Tibial nerve (tissue), 4 donors: ENCODE results near the gene TPM3. TPM values are rescaled to one million over a fixed set of nuclear protein-coding genes. Genes with fewer than 3 reads are reported as not detected.

Experiments
- DNase-seq, 2 donors: peaks; one replicate each; pipeline ENCODE4 v3.0.0-alpha.2; 2019; ENCODE audit warnings: low spot score in 2 of 2
- H3K27ac ChIP-seq, 4 donors: fragments of 200-600 bp; sonication (generic) in 3 of 4; one replicate each; pipeline ENCODE4 v1.5.1; 2017 to 2019; ENCODE audit warnings: mild to moderate bottlenecking in 1 of 4
- H3K27me3 ChIP-seq, 2 donors: fragments of 200-600 bp; sonication (generic) in 1 of 2; one replicate each; pipeline versions ENCODE4 v1.5.1 to v1.6.0; 2017 to 2019
- H3K36me3 ChIP-seq, 3 donors: fragments of 200-600 bp; sonication (generic); one replicate each; pipeline ENCODE4 v1.5.1; 2018 to 2019
- H3K4me1 ChIP-seq, 4 donors: fragments of 200-600 bp; sonication (generic) in 3 of 4; one replicate each; pipeline ENCODE4 v1.5.1; 2017 to 2019
- H3K4me3 ChIP-seq, 4 donors: fragments of 200-600 bp; sonication (generic) in 3 of 4; one replicate each; pipeline ENCODE4 v1.5.1; 2017 to 2019; ENCODE audit warnings: mild to moderate bottlenecking in 1 of 4, moderate library complexity in 1 of 4
- H3K9me3 ChIP-seq, 4 donors: fragments of 200-600 bp; sonication (generic) in 3 of 4; one replicate each; pipeline ENCODE4 v1.5.1; 2017 to 2019
- CTCF ChIP-seq, 5 experiments: fragments of 200-600 bp in 3 of 5; fragments of 450-650 bp in 2 of 5; sonication (generic) in 3 of 5; IDR thresholded peaks; one replicate each; pipeline ENCODE4 v1.5.1; 2016 to 2019; ENCODE audit warnings: antibody characterized with exemption in 5 of 5, mild to moderate bottlenecking in 3 of 5, moderate library complexity in 2 of 5
- EP300 ChIP-seq, 2 donors: sonication (generic); formaldehyde crosslinking; IDR thresholded peaks; one replicate each; pipeline ENCODE4 v1.6.1; 2017; ENCODE audit warnings: antibody characterized with exemption in 2 of 2, mild to moderate bottlenecking in 1 of 2
- POLR2A ChIP-seq, 2 donors: fragments of 450-650 bp; IDR thresholded peaks; one replicate each; pipeline ENCODE4 v1.6.1; 2017; ENCODE audit warnings: antibody characterized with exemption in 2 of 2, mild to moderate bottlenecking in 2 of 2, moderate library complexity in 2 of 2
- WGBS, 2 donors: methylation state at CpG; one replicate each; pipeline ENCODE4 v1.1.5; 2018; 5-methylcytosine and 5-hydroxymethylcytosine counted together
- total RNA-seq, 4 donors: library from RNA; depleted of rRNA; stranded (reverse); fragments of >200 nt; gene quantifications; one replicate each; pipeline ENCODE4 v1.1.0, GENCODE V29; 2016

Gene TPM3
- total RNA-seq, 4 donors from 2014 or later, result 170 to 251 (median 222) TPM

GRCh38 chr1:154222518-154222917 is 30.6 kb upstream of the TPM3 start:
- Histone ChIP-seq H3K36me3 (peaks cover 0 to 32% (median 0%) of the 10 kb centered on the region in 3 donors), H3K4me1 (peaks cover 5 to 69% (median 37%) of the 10 kb centered on the region in 4 donors), H3K9me3 (no peaks in the 10 kb centered on the region), H3K27ac (peak overlapping the region in 2 of 4 donors; percentile 98 to 99), H3K27me3 (no peaks in the 10 kb centered on the region), H3K4me3 (peak overlapping the region in 1 of 4 donors; percentile 81)
- TF ChIP-seq POLR2A (IDR thresholded peaks at IDR 0.05) (no peak), EP300 (IDR thresholded peaks at IDR 0.05) (no peak), CTCF (IDR thresholded peaks at IDR 0.05) (no peak)
- 90 to 100% methylated on average over 1 of the region's 1 CpG for WGBS, 2 donors
- no peak for DNase-seq

- Histone ChIP-seq H3K4me1 (peaks cover 5 to 72% (median 39%) of the 10 kb centered on the region in 4 donors), H3K9me3 (no peaks in the 10 kb centered on the region), H3K4me3 (peak overlapping the region; percentile 81 to 98 (median 90)), H3K27me3 (no peaks in the 10 kb centered on the region), H3K36me3 (peaks cover 0 to 32% (median 0%) of the 10 kb centered on the region in 3 donors), H3K27ac (peak overlapping the region; percentile 98 to 99 (median 98))
- WGBS, 2 donors, result 0% methylated on average over 12 to 26 of the region's 28 CpGs
- no peak for TF ChIP-seq CTCF (IDR thresholded peaks at IDR 0.05)
- TF ChIP-seq EP300 (IDR thresholded peaks at IDR 0.05), result peak; percentile 5 to 26
- TF ChIP-seq POLR2A (IDR thresholded peaks at IDR 0.05), result no peak
- peak; percentile 22 to 34 for DNase-seq
These were observed 29.5 kb upstream of the TPM3 start for GRCh38 chr1:154221278-154222001.

GRCh38 chr1:154220970-154221277 is 29.0 kb upstream of the TPM3 start:
- Histone ChIP-seq H3K36me3 (peaks cover 0 to 30% (median 0%) of the 10 kb centered on the region in 3 donors), H3K9me3 (no peaks in the 10 kb centered on the region), H3K27me3 (no peaks in the 10 kb centered on the region), H3K4me1 (peaks cover 5 to 69% (median 39%) of the 10 kb centered on the region in 4 donors), H3K4me3 (peak overlapping the region; percentile 81 to 98 (median 90)), H3K27ac (peak overlapping the region; percentile 98 to 99 (median 98))
- WGBS, 2 donors, result 1 to 2% methylated on average over 22 to 32 of the region's 33 CpGs
- no peak for DNase-seq
- TF ChIP-seq CTCF (IDR thresholded peaks at IDR 0.05) (no peak), POLR2A (IDR thresholded peaks at IDR 0.05) (no peak), EP300 (IDR thresholded peaks at IDR 0.05) (no peak)

- TF ChIP-seq CTCF (IDR thresholded peaks at IDR 0.05) (peak in 2 of 5 experiments; percentile 29 to 50), EP300 (IDR thresholded peaks at IDR 0.05) (peak; percentile 99 to 100), POLR2A (IDR thresholded peaks at IDR 0.05) (peak; percentile 86)
- peak; percentile 96 to 97 for DNase-seq
- peaks cover 5 to 63% (median 39%) of the 10 kb centered on the region in 4 donors for H3K4me1 ChIP-seq
- H3K4me3 ChIP-seq, result peak within 1 kb of the TSS; percentile 81 to 98 (median 90)
- WGBS, 2 donors, result 1% methylated on average over 52 to 56 of the region's 73 CpGs
- peaks cover 0 to 24% (median 0%) of the 10 kb centered on the region in 3 donors for H3K36me3 ChIP-seq
- H3K27me3 ChIP-seq, result no peaks in the 10 kb centered on the region
- peak within 1 kb of the TSS; percentile 98 to 99 (median 98) for H3K27ac ChIP-seq
- H3K9me3 ChIP-seq, result no peaks in the 10 kb centered on the region
These were observed 28.4 kb upstream of the TPM3 start, which contains the start of gene UBAP2L for GRCh38 chr1:154220071-154220969. TSS of gene UBAP2L (plus strand) at chr1:154220955. CDS start at chr1:154225124, 4,169 bp downstream.
